Renal cortical epithelial cell (primary cell): ENCODE measurements around the gene WDR70. TPM values are rescaled to one million over a fixed set of nuclear protein-coding genes. Genes with fewer than 3 reads are reported as not detected.
"Not testable (repeated sequence)": the region's sequence is repeated elsewhere in the genome, so short reads cannot be mapped to it uniquely, and the experiment has no call there.

Experiments
- DNase-seq: peaks from one replicate; pipeline ENCODE4 v3.0.0-alpha.2; 2011; ENCODE audit warnings: low read depth
- total RNA-seq: library from RNA; depleted of rRNA; stranded (reverse); fragments of >200 nt; gene quantifications from 2 replicates; pipeline ENCODE4 v1.2.3, GENCODE V29; 2014

Gene WDR70
- total RNA-seq, 1 donor from 2014 or later, result 56.5 TPM

DNA sequence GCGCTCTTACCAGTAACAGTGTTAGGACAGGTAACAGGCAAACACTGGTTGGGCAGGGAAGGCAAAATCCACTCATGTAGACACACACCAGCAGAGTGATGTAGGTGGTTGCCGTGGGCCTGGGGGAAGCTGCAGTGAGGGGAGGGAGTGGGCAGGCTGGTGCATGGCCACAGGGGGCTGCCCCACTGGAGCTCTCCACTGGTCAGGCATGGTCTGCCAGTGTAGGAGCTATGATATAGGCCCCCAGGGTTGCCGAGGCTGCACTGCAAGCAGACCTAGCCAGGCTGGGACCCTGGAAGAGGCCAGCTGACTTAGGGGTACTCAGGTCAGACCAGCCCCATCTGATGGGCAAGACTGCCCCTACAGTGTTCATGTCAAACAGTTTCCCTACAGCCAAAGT is 306.1 kb downstream of the WDR70 start:
- DNase-seq, result no peak

- DNase-seq, result no peak
These were observed 306.7 kb downstream of the WDR70 start for GRCh38 chr5:37685816-37686215.

DNA sequence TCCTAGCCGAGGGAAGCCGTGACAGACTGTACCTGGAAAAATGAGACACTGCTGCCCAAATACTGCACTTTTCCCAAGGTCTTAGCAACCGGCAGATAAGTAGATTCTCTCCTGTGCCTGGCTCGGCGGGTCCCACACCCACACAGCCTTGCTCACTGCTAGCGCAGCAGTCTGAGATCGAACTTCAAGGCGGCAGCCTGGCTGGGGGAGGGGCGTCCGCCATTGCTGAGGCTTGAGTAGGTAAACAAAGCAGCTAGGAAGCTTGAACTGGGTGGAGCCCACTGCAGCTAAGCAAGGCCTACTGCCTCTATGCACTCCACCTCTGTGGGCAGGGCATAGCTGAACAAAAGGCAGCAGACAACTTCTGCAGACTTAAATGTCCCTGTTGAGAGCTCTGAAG is 309.8 kb downstream of the WDR70 start:
- not testable (repeated sequence) for DNase-seq

- not testable (repeated sequence) for DNase-seq
These were observed 315.2 kb downstream of the WDR70 start for GRCh38 chr5:37694333-37694732.

DNA sequence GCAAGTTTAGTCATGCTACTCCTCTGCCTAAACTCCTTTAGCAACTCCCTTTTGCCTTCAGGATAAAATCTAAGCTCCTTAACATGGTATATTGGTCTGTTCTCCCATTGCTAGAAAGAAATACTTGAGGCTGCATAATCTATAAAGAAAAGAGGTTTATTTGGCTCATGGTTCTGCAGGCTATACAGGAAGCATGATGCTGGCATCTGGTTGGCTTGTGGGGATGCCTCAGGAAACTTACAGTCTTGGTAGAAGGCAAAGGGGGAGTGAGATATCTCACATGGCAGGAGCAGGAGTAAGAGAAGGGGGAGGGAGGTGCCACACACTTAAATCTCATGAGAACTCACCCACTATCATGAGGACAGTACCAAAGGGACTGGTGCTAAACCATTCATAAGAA is 315.7 kb downstream of the WDR70 start:
- DNase-seq, result no peak

- no peak for DNase-seq
These were observed 316.5 kb downstream of the WDR70 start for GRCh38 chr5:37695647-37696046.

GRCh38 chr5:37696190-37697021 is 317.3 kb downstream of the WDR70 start:
- peak; percentile 91 for DNase-seq

- no peak for DNase-seq
These were observed 322.8 kb downstream of the WDR70 start for GRCh38 chr5:37701868-37702267.

DNA sequence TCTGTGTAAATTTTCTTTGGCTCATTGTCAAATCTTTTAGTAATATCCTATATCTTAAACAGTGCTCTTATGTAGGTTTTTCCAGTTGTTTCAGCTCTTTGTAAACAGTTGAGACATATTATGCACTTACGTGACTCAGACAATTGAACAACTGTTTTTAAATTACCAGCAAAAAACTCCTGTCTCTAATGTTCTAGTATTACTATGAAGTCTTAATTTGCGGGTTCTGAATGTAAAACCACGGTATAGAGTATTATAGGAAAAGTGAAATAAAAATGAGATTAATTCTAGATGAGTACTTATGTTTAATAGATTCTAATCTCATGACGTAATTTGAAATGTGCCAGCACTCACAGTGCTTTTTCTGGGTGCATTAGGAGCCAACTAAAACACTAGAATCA is 324.7 kb downstream of the WDR70 start:
- no peak for DNase-seq

- no peak for DNase-seq
These were observed 325.3 kb downstream of the WDR70 start for GRCh38 chr5:37704406-37704805.

DNA sequence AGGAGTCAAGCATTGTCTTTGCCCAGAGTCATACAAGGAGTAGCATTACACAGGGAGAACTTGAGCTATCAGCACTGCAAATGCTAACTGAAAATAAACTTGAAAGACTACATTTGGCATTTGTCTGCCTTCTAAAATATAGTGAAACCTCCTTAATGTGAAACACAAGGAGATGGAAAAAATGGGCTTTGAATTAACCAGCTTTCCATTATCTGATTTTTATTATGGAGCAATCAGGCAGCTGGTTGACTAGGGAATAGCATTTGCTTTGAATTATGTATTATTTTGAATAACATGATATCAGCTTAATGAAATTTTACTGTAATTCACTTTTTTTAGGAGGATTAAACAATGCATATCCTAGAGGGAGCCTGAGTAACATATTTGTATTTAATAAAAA is 329.9 kb downstream of the WDR70 start:
- DNase-seq, result no peak

DNA sequence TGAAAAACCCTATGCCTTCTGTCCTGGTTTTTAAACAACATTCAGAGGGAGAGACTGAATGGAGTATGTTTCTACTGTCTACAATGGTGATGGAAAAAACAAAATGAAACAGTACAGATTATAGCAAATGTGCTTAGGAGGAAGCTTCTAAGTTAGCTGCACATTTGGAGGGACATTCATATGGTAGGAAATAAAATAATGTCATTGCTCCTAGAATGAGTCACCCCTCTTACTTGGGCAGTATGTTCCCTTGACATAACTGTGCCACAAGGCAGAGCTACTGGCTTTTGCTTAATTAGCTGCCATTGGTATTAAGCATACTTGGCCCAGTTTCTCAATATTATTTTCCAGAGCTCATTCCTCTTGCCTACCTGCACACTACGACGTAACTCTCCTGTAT is 331.8 kb downstream of the WDR70 start:
- DNase-seq, result peak; percentile 64

GRCh38 chr5:37712750-37713149 is 333.6 kb downstream of the WDR70 start:
- DNase-seq, result no peak

- no peak for DNase-seq
These were observed 335.6 kb downstream of the WDR70 start for GRCh38 chr5:37714756-37715155.

GRCh38 chr5:37715361-37715760 is 336.2 kb downstream of the WDR70 start:
- DNase-seq, result no peak

DNA sequence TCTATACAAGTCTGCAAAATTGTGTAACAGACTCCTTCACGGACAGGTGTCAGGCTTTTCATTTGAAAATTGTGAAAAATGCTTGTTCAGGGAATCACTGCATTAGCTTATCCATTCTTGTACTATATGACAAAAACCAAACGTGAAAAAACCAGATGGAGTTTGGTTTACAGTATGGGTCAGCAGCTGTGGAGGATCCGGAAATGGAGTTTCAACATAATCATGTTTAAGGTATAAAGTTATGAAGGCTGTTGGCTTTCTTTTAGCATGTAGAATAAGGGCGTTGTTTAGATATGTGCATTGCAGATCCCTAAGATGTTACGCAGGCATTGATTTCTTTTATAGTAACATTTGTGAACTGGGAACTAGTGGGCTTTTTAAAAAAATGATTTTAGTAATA is 336.9 kb downstream of the WDR70 start:
- no peak for DNase-seq

DNA sequence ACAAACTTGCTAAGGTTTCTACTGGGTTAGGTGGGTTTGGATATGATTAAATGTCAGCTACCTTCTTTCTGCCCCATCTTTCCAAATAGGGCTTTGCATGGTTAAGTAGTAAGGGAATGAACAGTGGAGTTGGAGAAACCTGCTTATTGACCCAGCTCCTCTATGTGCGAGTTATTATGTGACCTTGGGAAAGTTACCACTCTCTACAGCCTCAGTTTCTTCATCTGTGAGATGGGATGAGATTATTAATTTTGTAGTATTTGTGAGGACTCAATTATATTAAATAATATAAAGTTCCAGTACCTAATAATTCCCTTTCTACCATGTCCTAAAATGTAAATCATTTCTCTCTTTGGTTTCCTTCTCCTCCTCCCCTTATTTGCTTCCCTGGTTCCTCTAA is 337.3 kb downstream of the WDR70 start:
- no peak for DNase-seq

GRCh38 chr5:37717276-37717612 is 338.1 kb downstream of the WDR70 start:
- DNase-seq, result no peak

DNA sequence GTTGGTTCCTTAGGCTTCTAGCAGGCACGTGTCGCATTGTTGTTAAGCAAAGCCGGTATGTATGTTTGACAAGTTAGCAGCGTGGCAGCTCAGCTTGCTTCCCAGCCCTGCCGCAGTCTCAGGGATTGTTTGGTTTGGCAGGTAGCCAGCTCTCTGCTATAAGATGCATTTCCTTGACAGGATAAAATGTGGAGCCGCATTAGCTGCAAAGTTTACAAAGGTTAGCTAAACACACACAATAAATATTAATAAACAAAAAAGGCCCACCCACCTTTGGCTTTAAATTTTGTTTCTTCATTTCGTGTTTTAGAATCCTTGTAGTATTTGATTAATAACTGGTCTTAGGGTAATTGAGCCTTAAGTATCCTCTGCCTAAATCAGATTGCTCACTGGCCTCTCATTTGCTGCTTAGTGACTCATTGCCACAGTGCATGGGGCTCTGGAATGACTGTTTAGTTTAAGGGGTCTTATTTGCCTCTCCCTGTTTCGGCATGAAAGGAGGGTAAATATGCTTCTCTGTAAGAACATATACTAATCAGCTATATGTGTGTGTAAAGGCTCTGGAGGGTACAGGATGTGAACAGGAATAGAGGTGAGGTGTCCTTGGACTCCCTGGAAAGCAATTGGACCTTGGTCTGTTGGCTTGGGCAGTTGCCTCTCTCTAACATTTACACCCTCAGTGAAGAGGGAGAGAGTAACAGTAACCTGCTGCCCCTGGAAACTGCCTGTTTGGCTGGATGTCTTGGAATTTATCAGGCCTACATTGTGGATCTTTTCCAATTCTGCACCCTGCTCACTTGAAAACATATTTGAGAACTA is 338.7 kb downstream of the WDR70 start:
- peak; percentile 78 for DNase-seq

DNA sequence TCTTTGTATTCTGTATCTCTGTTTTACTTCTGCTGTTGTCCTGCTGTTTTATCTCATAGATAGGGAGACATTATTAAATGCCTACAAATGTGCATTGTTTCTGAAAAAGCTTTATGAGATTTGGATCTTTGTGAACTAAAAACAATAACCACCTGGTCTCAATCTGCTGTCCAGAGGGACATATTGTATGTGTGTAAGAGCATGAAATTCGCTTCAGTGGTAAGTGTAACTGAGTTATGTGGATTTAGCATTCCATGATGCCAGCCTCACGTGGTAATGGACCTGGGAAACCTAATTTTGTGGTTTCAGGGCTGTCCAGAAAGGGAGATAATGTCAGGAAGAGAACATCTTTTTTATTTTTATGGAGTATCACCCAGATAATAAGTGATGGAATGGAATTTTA is 341.4 kb downstream of the WDR70 start:
- no peak for DNase-seq

DNA sequence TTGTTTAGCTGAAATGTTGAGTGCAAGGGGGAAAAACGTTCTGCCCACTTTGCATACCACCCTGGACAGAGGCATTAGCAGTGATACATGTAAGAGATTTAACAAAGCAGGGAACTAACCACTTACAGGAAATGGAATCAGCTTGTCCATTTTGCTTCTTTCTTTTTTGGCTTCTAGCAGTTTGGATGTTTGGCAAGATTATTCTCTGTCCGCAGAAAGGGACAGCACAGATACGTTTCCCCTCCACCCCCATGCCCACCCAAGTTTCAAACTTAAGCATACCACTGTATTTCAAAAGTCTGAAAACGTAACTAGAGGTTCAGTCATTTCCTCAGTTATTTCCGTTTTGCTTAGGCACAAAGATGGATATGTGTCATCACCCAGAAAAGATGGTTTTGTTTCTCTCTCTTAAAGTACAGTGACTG is 342.3 kb downstream of the WDR70 start:
- DNase-seq, result no peak

DNA sequence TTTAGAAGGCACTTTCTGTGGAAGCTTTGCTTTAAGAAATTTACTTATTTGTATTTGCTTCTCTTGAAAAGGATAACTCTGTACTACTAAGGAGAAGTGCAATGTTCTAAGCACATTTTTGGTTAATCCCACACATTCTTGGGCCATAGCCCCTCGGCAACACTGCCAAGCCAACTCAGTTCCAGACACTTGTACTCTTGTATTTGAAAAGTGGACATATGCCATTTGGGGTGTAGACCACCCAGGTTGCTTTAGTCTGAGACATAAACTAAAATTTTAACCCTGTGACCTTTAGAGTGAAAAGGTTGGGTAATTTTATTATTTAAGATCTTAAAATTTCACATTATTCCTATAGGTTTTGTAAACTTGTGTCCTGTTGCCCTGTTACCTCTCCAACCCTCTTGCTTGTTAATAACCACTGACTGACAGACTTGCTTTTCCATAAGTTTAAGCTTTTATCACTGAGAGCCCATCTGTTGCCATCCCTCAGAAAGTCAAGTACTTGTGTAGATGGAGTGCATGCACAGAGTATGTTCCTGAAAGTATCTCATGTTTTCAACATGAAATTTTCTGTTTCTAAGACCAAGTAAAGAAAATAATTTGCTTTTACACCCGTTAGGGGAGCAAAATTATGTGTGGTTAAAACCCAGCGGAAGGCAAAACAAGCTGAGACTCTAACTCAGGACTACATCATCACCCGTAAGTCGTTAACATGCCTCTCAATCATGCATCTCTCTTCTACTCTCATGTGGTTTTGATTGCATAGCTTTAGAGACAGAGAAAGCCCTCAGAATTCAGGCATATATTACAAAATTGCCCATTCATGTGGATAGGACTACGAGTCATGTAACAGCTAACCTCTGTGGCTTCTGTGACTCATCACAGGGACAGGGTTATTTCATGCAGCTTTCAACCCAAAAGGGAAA is 343.4 kb downstream of the WDR70 start:
- peak; percentile 98 for DNase-seq
